Measurements from ENCODE around the gene CYP2A6. TPM values are rescaled to one million over a fixed set of nuclear protein-coding genes. Genes with fewer than 3 reads are reported as not detected.
A peak's percentile ranks its signal among the peaks of the same experiment; 100 is the strongest.
"Not testable (repeated sequence)": the region's sequence is repeated elsewhere in the genome, so short reads cannot be mapped to it uniquely, and the experiment has no call there.

Gene CYP2A6
- total and polyA plus RNA-seq, 9 donors: 0.25 to 3.4 (median 1.2) TPM

GRCh38 chr19:40858109-40858508 lies 7.9 kb upstream of the CYP2A6 start:
- Histone ChIP-seq H3K4me1 (ENCODE audit: insufficient read depth) (peaks cover 13% of the 10 kb centered on the region), H3K9me3 (no peaks in the 10 kb centered on the region), H3K27me3 (no peaks in the 10 kb centered on the region), H3K36me3 (no peaks in the 10 kb centered on the region), H3K4me3 (no peak overlapping the region), H3K27ac (no peak overlapping the region)
- intact Hi-C loops (cut with DNase I): no loop called here
- 84 to 90% (median 88%) methylated on average over 5 of the region's 5 CpGs for WGBS, 3 donors
- TF ChIP-seq POLR2A (IDR thresholded peaks at IDR 0.05) (no peak), CTCF (IDR thresholded peaks at IDR 0.05) (no peak), EP300 (IDR thresholded peaks at IDR 0.05) (no peak)
- no peak for DNase-seq

GRCh38 chr19:40852467-40853152 lies 2.4 kb upstream of the CYP2A6 start:
- H3K36me3 ChIP-seq; H3K4me3 ChIP-seq; DNase-seq; H3K4me1 ChIP-seq (ENCODE audit: insufficient read depth); H3K9me3 ChIP-seq; H3K27ac ChIP-seq; intact Hi-C loops (cut with DNase I); H3K27me3 ChIP-seq: not testable (repeated sequence)
- WGBS, 3 donors: 89 to 94% (median 92%) methylated on average over 2 of the region's 3 CpGs

GRCh38 chr19:40846722-40847121 lies 3.5 kb downstream of the CYP2A6 start:
- 80 to 88% (median 87%) methylated on average over 8 of the region's 8 CpGs for WGBS, 3 donors
- H3K9me3 ChIP-seq; H3K27ac ChIP-seq; H3K27me3 ChIP-seq; H3K4me1 ChIP-seq (ENCODE audit: insufficient read depth); DNase-seq; H3K36me3 ChIP-seq; H3K4me3 ChIP-seq; intact Hi-C loops (cut with DNase I): not testable (repeated sequence)

GRCh38 chr19:40843653-40844052 lies 6.6 kb downstream of the CYP2A6 start:
- intact Hi-C loops (cut with DNase I); H3K36me3 ChIP-seq; H3K27me3 ChIP-seq; H3K27ac ChIP-seq; H3K9me3 ChIP-seq; H3K4me1 ChIP-seq (ENCODE audit: insufficient read depth); H3K4me3 ChIP-seq: not testable (repeated sequence)
- 5 to 11% methylated on average over 15 to 17 of the region's 19 CpGs; no CpG with 5 or more reads in 1 of the 3 donors for WGBS, 3 donors
- DNase-seq: peak in 1 of 5 donors; percentile 52

- H3K4me3 ChIP-seq; intact Hi-C loops (cut with DNase I); DNase-seq; H3K27me3 ChIP-seq; H3K4me1 ChIP-seq (ENCODE audit: insufficient read depth); H3K9me3 ChIP-seq; H3K36me3 ChIP-seq; H3K27ac ChIP-seq: not testable (repeated sequence)
- WGBS, 3 donors: 53 to 65% (median 59%) methylated on average over 9 to 10 of the region's 12 CpGs
Observed at GRCh38 chr19:40842997-40843652, 7.1 kb downstream of the CYP2A6 start.

GRCh38 chr19:40842012-40842411 lies 8.2 kb downstream of the CYP2A6 start:
- H3K27me3 ChIP-seq; H3K9me3 ChIP-seq; H3K4me3 ChIP-seq; DNase-seq; H3K4me1 ChIP-seq (ENCODE audit: insufficient read depth); intact Hi-C loops (cut with DNase I); H3K27ac ChIP-seq; H3K36me3 ChIP-seq: not testable (repeated sequence)
- WGBS, 3 donors: 91 to 98% (median 95%) methylated on average over 2 to 3 of the region's 3 CpGs

- H3K9me3 ChIP-seq; intact Hi-C loops (cut with DNase I); H3K27ac ChIP-seq; H3K4me1 ChIP-seq (ENCODE audit: insufficient read depth); H3K27me3 ChIP-seq; H3K4me3 ChIP-seq; DNase-seq; H3K36me3 ChIP-seq: not testable (repeated sequence)
- 71 to 85% (median 81%) methylated on average over 1 of the region's 1 CpG for WGBS, 3 donors
Observed at GRCh38 chr19:40838477-40838876, 11.8 kb downstream of the CYP2A6 start.
